GM19455 (cell line): ENCODE measurements around the gene CILP.
"Not testable (repeated sequence)": the region's sequence is repeated elsewhere in the genome, so short reads cannot be mapped to it uniquely, and the experiment has no call there.

Source experiments
- ATAC-seq: cut with Tn5 transposase; IDR thresholded peaks from one replicate; pipeline ENCODE4 v1.9.1; 2021; ENCODE audit not compliant: unreplicated experiment

The CILP gene, protein sequence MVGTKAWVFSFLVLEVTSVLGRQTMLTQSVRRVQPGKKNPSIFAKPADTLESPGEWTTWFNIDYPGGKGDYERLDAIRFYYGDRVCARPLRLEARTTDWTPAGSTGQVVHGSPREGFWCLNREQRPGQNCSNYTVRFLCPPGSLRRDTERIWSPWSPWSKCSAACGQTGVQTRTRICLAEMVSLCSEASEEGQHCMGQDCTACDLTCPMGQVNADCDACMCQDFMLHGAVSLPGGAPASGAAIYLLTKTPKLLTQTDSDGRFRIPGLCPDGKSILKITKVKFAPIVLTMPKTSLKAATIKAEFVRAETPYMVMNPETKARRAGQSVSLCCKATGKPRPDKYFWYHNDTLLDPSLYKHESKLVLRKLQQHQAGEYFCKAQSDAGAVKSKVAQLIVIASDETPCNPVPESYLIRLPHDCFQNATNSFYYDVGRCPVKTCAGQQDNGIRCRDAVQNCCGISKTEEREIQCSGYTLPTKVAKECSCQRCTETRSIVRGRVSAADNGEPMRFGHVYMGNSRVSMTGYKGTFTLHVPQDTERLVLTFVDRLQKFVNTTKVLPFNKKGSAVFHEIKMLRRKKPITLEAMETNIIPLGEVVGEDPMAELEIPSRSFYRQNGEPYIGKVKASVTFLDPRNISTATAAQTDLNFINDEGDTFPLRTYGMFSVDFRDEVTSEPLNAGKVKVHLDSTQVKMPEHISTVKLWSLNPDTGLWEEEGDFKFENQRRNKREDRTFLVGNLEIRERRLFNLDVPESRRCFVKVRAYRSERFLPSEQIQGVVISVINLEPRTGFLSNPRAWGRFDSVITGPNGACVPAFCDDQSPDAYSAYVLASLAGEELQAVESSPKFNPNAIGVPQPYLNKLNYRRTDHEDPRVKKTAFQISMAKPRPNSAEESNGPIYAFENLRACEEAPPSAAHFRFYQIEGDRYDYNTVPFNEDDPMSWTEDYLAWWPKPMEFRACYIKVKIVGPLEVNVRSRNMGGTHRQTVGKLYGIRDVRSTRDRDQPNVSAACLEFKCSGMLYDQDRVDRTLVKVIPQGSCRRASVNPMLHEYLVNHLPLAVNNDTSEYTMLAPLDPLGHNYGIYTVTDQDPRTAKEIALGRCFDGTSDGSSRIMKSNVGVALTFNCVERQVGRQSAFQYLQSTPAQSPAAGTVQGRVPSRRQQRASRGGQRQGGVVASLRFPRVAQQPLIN

DNA sequence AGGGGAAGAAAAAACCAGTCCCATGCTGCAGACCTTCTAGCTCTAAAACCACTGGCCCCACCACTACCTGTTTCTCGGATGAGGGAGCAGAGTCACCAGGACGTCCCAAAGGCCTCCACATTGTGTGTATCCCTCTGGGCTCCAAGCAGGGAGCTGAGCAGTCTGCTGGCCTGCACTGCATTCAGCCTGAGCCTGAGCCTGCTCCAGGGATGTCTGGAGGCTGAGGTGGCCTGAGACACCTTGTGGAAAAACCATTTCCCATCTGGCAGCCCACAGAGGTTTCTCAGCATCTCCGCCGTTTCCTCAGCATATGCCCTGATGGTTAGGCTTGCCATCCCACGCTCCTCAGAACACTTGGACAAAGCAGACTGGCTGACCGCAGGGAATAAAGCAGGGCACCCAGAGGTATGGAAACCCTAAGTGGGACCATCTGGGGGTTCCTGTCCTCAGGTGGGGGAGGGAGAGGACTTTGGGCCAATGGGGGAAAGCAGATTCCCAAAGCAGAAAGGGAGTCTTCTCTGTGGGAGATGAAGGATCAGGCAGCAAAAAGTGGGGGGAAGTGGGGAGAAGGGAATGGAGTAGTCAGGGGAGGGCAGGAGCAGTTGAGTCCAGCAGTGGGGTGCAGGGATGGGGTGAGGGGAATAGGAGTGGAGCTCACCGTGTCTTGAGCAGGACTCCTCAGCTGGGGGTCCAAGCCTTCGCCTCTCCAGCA is at the start of gene CILP:
Gene CILP (minus strand): TSS at position 704 of the 712 bp plus-strand sequence. CDS start 1,718 bp downstream, outside the sequence.
- no peak for ATAC-seq

DNA sequence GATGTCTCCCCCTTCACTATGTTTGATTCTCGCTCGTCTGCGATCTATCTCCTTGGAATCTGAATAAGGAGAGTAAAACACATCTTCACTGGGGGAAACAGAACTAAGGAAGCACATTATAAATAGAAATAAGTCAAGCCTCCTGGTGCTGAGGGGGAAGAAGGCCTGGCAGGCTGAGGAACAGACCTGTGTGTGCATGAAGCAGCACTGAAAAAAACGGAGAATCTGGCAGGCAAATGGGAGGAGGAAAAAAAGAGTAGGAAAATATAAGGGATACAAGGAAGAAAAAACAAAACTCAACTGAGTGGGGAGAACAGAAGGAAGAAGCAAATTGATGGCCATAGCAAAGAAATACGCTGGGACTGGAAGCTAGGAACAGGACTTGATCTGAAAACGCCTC is 49.7 kb upstream of the CILP start:
- ATAC-seq, result no peak

GRCh38 chr15:65259367-65259797 is 48.1 kb upstream of the CILP start:
- ATAC-seq, result no peak

DNA sequence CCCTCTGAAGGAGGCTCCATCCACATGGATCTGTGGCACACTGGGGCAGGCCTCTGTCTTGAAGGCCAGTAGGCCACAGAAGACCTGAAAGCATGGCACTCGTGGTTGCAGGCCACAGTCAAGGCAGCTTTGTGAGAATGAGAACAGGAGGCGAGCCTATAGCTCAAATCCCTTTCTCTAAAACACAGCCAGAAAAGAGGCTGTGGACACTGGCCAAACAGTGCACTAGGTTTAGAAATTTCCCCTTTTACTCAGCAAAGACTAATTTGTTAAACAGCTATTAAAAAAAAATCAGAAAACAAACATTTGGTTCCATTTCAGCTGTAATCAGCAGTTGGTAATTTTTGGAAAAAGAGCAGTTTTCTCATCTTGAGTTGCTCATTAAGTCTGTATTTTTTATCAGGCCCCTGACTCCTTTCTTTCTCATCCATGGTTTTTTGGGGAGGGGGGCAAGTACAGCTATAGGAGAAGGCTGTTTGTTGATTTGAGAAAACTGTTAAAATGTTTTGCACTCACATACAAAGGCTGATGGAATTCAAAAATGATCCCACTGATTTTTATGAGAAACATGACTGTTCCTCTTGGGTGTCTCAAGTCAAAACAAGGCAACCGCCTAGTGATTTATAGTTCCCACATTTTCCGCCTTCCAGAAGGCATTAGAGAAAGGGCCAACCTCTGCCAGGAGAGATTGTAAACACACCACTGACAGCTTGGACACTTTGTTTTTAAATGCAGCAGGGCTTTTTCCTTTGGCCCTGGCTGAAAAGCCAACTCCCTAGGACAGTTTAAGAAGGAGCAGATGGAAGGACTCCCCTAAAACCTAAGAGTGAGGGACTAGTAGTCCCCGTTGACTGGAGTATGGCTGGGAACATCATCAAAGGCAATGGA is 47.3 kb upstream of the CILP start:
- no peak for ATAC-seq

- no peak for ATAC-seq
Observed at GRCh38 chr15:65255486-65256140, 44.3 kb upstream of the CILP start.

GRCh38 chr15:65254758-65255157 is 43.5 kb upstream of the CILP start:
- ATAC-seq, result no peak

GRCh38 chr15:65254356-65254755 is 43.1 kb upstream of the CILP start:
- no peak for ATAC-seq

DNA sequence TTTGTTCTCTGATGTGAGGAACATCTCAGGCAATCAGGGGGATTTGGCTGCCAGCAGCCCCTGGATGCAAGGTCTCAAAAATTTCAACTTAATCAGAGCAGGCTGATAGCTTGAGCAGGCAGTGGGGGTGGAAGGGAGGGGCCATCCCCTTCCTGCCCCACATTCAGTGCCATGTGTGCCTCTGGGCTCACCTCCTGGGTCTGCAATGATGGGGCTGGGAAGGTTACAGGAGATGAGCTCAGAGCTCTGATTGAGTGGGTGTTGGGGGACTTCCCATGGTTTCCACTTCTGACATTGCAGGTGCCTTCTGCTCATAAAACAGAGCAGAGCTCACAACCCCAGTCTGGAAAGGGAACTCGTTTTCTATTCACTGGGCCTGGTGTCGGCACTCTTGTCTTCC is 38.4 kb upstream of the CILP start:
- no peak for ATAC-seq

GRCh38 chr15:65248511-65249255 is 37.4 kb upstream of the CILP start:
- no peak for ATAC-seq

- no peak for ATAC-seq
Observed at GRCh38 chr15:65246939-65247338, 35.7 kb upstream of the CILP start.

DNA sequence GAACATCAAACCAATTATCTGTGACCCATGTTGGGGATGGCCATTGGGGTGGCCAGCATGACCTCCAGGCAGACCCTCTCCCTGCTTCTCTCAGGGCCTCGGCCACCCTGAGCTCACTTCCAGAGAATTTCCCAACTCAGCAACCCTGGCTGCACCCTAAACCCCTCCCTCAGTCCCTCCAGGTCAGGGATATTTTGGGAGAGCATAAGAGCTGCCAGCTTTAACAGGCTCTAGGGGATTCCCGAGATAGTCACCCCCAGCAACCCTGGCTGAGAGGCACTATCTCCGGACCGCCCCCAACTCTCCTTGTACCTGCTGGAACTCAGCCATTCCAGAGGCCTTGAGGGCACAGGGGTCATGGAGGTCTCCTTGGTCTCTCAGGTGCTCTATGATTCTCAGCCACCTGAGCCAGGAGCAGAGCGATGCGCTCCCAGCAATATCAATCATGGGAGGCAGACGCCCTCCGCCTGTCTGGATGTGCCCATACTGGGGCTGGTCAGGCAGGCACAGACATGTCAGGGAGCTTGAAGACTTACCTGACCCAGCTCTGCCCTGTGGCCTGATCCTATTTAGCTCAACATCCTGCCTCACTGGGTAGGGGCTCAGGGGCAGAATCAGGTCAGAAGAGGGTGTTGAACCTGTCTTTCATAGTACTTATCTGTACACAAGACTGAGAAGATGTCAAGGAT is 34.9 kb upstream of the CILP start:
- ATAC-seq, result no peak

GRCh38 chr15:65245096-65245856 is 34.0 kb upstream of the CILP start:
- ATAC-seq, result no peak

- no peak for ATAC-seq
Observed at GRCh38 chr15:65244638-65245037, 33.4 kb upstream of the CILP start.

DNA sequence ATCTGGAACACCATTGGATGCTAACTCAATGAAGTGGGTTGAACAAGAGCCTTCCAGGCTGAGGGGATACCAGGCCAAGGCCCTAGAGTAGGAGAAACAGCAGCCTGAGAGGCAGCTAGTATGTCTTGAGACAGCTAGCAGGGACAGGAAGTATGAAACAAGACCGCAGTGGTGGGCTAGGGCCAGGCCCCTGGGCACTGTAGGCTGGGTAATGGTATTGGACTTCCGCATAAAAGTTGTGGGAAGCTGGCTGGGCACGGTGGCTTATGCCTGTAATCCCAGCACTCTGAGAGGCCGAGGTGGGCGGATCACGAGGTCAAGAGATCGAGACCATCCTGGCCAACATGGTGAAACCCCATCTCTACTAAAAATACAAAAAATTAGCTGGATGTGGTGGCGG is 25.2 kb upstream of the CILP start:
- not testable (repeated sequence) for ATAC-seq

- no peak for ATAC-seq
Observed at GRCh38 chr15:65233696-65234095, 22.4 kb upstream of the CILP start.

DNA sequence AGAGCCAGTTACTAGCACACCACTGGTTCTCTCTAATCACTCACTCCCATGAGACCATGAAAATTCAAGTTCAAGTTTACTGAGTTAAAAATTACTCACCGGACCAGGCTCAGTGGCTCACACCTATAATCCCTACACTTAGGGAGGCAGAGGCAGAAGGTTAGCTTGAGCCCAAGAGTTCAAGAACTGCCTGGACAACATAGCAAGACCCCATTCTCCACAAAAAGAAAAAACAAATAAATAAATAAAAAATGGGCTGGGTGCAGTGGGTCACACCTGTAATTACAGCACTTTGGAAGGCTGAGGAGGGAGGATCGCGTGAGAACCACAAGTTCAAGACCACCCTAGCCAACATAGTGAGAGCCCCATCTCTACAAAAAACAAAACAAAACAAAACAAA is 21.2 kb upstream of the CILP start:
- ATAC-seq, result no peak

DNA sequence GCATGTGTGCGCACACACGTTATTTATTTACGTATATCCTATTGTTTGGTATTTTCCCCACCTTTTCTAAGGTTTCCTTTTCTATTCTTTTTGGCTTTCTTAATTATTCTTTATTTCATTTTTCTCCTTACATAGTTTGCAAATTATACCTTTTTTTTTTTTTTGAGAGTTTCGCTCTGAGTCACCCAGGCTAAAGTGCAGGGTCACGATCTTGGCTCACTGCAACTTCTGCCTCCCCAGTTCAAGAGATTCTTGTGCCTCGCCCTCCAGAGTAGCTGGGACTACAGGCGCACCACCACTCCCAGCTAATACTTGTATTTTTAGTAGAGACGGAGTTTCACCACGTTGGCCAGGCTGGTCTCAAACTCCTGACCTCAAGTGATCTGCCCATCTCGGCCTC is 20.0 kb upstream of the CILP start:
- ATAC-seq, result no peak
